Upper lobe of left lung (tissue), 6 donors: Measurements from ENCODE around the gene LBX2. TPM values are rescaled to one million over a fixed set of nuclear protein-coding genes. Genes with fewer than 3 reads are reported as not detected.

Experiments
- ATAC-seq, 2 donors: fragments of 200-7000 bp; cut with Tn5 transposase; one replicate each; pipeline ENCODE4 v1.9.1; 2022; ENCODE audit warnings: mild to moderate bottlenecking in 2 of 2, moderate library complexity in 2 of 2; ENCODE audit not compliant: low FRiP score in 2 of 2
- DNase-seq, 2 donors: peaks; one replicate each; pipeline ENCODE4 v3.0.0-alpha.2; 2019 to 2020
- H3K27ac ChIP-seq, 4 donors: fragments of 200-600 bp; sonication (generic); one replicate each; pipeline ENCODE4 v1.5.1; 2016 to 2019
- H3K27me3 ChIP-seq, 4 donors: fragments of 200-600 bp; sonication (generic); one replicate each; pipeline ENCODE4 v1.5.1; 2017 to 2019
- H3K36me3 ChIP-seq, 4 donors: fragments of 200-600 bp; sonication (generic); one replicate each; pipeline ENCODE4 v1.5.1; 2016 to 2019
- H3K4me1 ChIP-seq, 4 donors: fragments of 200-600 bp; sonication (generic); one replicate each; pipeline ENCODE4 v1.5.1; 2018 to 2019
- H3K4me3 ChIP-seq, 4 donors: fragments of 200-600 bp; sonication (generic); one replicate each; pipeline ENCODE4 v1.5.1; 2017 to 2019; ENCODE audit warnings: mild to moderate bottlenecking in 2 of 4, moderate library complexity in 1 of 4
- H3K9me3 ChIP-seq, 4 donors: fragments of 200-600 bp; sonication (generic); one replicate each; pipeline ENCODE4 v1.5.1; 2018 to 2019
- CTCF ChIP-seq, 6 experiments: fragments of 450-650 bp in 4 of 6; fragments of 200-600 bp in 2 of 6; sonication (generic) in 2 of 6; IDR thresholded peaks; one replicate each; pipeline ENCODE4 v1.5.1; 2016 to 2019; ENCODE audit warnings: antibody characterized with exemption in 6 of 6
- EP300 ChIP-seq, 4 donors: sonication (generic); formaldehyde crosslinking; IDR thresholded peaks; one replicate each; pipeline ENCODE4 v1.5.1; 2017; ENCODE audit warnings: antibody characterized with exemption in 4 of 4, control low read depth in 2 of 4
- POLR2A ChIP-seq, 4 donors: fragments of 450-650 bp; IDR thresholded peaks; one replicate each; pipeline ENCODE4 v1.5.1; 2016 to 2017; ENCODE audit warnings: antibody characterized with exemption in 4 of 4, mild to moderate bottlenecking in 2 of 4
- POLR2AphosphoS5 ChIP-seq, 2 donors: sonication (generic); formaldehyde crosslinking; IDR thresholded peaks; one replicate each; pipeline ENCODE4 v1.5.1; 2017; ENCODE audit warnings: antibody characterized with exemption in 2 of 2
- WGBS, 2 donors: methylation state at CpG; one replicate each; pipeline ENCODE4 v1.1.5; 2017 to 2018; 5-methylcytosine and 5-hydroxymethylcytosine counted together
- total RNA-seq, 6 donors: library from RNA; depleted of rRNA in 4 of 6; stranded (reverse); fragments of >200 nt in 4 of 6; gene quantifications; one replicate each; pipeline versions ENCODE4 v1.1.0 to v1.2.1, GENCODE V29; 2016 to 2021
- donor health status: DM: no; HTN: no; CAD: no; lungs with moderate emphysema.
- donor health status: DM: no; HTN: yes; CAD: no; lungs with severe emphysema.

LBX2 gene
- total RNA-seq, 6 donors from 2014 or later: 1.3 to 8.4 (median 2.4) TPM

- peaks cover 22 to 35% (median 26%) of the 10 kb centered on the region in 4 donors for H3K4me1 ChIP-seq
- peak overlapping the region; percentile 90 to 95 (median 94) for H3K27ac ChIP-seq
- no peaks in the 10 kb centered on the region for H3K9me3 ChIP-seq
- DNase-seq (no peak), ATAC-seq (peak in 1 of 2 donors; percentile 0)
- H3K4me3 ChIP-seq: peak overlapping the region; percentile 65 to 94 (median 82)
- 15 to 28% methylated on average over 17 to 29 of the region's 29 CpGs for WGBS, 2 donors
- TF ChIP-seq CTCF (IDR thresholded peaks at IDR 0.05): no peak
- no peak for TF ChIP-seq POLR2A (IDR thresholded peaks at IDR 0.05)
- H3K27me3 ChIP-seq: no peaks in the 10 kb centered on the region
- H3K36me3 ChIP-seq: peaks cover 16 to 46% (median 30%) of the 10 kb centered on the region in 4 donors
Observed at GRCh38 chr2:74528600-74529356, 29.4 kb upstream of the LBX2 start.

- ATAC-seq (no peak), DNase-seq (no peak)
- Histone ChIP-seq H3K27me3 (no peaks in the 10 kb centered on the region), H3K4me3 (no peak overlapping the region), H3K27ac (no peak overlapping the region), H3K36me3 (peaks cover 16 to 36% (median 25%) of the 10 kb centered on the region in 4 donors), H3K9me3 (no peaks in the 10 kb centered on the region), H3K4me1 (peaks cover 22 to 35% (median 26%) of the 10 kb centered on the region in 4 donors)
- 87 to 94% methylated on average over 6 to 9 of the region's 9 CpGs for WGBS, 2 donors
- TF ChIP-seq EP300 (IDR thresholded peaks at IDR 0.05) (no peak), POLR2A (IDR thresholded peaks at IDR 0.05) (no peak), CTCF (IDR thresholded peaks at IDR 0.05) (no peak), POLR2AphosphoS5 (IDR thresholded peaks at IDR 0.05) (no peak)
Observed at GRCh38 chr2:74527741-74528140, 28.3 kb upstream of the LBX2 start.

GRCh38 chr2:74526649-74527230 is 27.3 kb upstream of the LBX2 start:
- H3K4me1 ChIP-seq: peaks cover 22 to 30% (median 25%) of the 10 kb centered on the region in 4 donors
- H3K27me3 ChIP-seq: no peaks in the 10 kb centered on the region
- TF ChIP-seq EP300 (IDR thresholded peaks at IDR 0.05): no peak
- no peak for TF ChIP-seq CTCF (IDR thresholded peaks at IDR 0.05)
- TF ChIP-seq POLR2AphosphoS5 (IDR thresholded peaks at IDR 0.05): no peak
- no peak for TF ChIP-seq POLR2A (IDR thresholded peaks at IDR 0.05)
- no peak overlapping the region for H3K4me3 ChIP-seq
- WGBS, 2 donors: 96 to 98% methylated on average over 11 of the region's 11 CpGs
- no peaks in the 10 kb centered on the region for H3K9me3 ChIP-seq
- no peak for ATAC-seq
- DNase-seq: no peak
- H3K36me3 ChIP-seq: peaks cover 16 to 28% (median 24%) of the 10 kb centered on the region in 4 donors
- no peak overlapping the region for H3K27ac ChIP-seq

GRCh38 chr2:74525717-74526648 is 26.6 kb upstream of the LBX2 start, which contains the start of gene DQX1:
TSS of gene DQX1 (minus strand) at chr2:74526231. CDS start at chr2:74525729, 502 bp downstream.
- no peak for TF ChIP-seq POLR2A (IDR thresholded peaks at IDR 0.05)
- no peaks in the 10 kb centered on the region for H3K9me3 ChIP-seq
- no peak within 1 kb of the TSS for H3K4me3 ChIP-seq
- peaks cover 16 to 28% (median 24%) of the 10 kb centered on the region in 4 donors for H3K36me3 ChIP-seq
- 85 to 90% methylated on average over 11 of the region's 11 CpGs for WGBS, 2 donors
- H3K4me1 ChIP-seq: peaks cover 16 to 22% (median 18%) of the 10 kb centered on the region in 4 donors
- no peak within 1 kb of the TSS for H3K27ac ChIP-seq
- no peak for DNase-seq
- no peak for ATAC-seq
- no peaks in the 10 kb centered on the region for H3K27me3 ChIP-seq
